GM23338 (cell line): ENCODE results near the gene CDCA4.

Experiments used
- CREB1 ChIP-seq: fragments of 250-450 bp; sonication (Bioruptor Pico); IDR thresholded peaks from 2 replicates; pipeline ENCODE4 v1.5.0; 2020; ENCODE audit warnings: low read depth, mild to moderate bottlenecking, moderate library complexity
- CTCF ChIP-seq, 2 experiments: fragments of 200-600 bp in 1 of 2; sonication (generic) in 1 of 2; conservative IDR thresholded peaks; 2 replicates each; pipeline versions ENCODE4 v1.5.1 to v1.6.1; 2016 to 2017; ENCODE audit warnings: antibody characterized with exemption in 2 of 2, low read depth in 2 of 2, mild to moderate bottlenecking in 2 of 2, moderate library complexity in 1 of 2
- ETS1 ChIP-seq: IDR thresholded peaks from 2 replicates; pipeline ENCODE4 v1.6.1; 2016; ENCODE audit warnings: antibody characterized with exemption
- EZH2 ChIP-seq: fragments of 200-600 bp; sonication (generic); IDR thresholded peaks from one replicate; pipeline ENCODE4 v1.8.0; 2017; ENCODE audit warnings: antibody characterized with exemption, mild to moderate bottlenecking, low read depth; ENCODE audit not compliant: unreplicated experiment
- EZH2phosphoT487 ChIP-seq: fragments of 200-600 bp; sonication (generic); IDR thresholded peaks from one replicate; pipeline ENCODE4 v1.8.1; 2018; ENCODE audit warnings: antibody characterized with exemption; ENCODE audit not compliant: unreplicated experiment
- JUNB ChIP-seq: IDR thresholded peaks from one replicate; pipeline ENCODE4 v1.6.1; 2016; ENCODE audit warnings: antibody characterized with exemption; ENCODE audit not compliant: unreplicated experiment
- NANOG ChIP-seq: IDR thresholded peaks from 2 replicates; pipeline ENCODE4 v1.6.1; 2016; ENCODE audit warnings: antibody characterized with exemption, borderline replicate concordance
- POLR2AphosphoS5 ChIP-seq: IDR thresholded peaks from 2 replicates; pipeline ENCODE4 v1.6.1; 2016; ENCODE audit warnings: antibody characterized with exemption, low read depth
- REST ChIP-seq: IDR thresholded peaks from one replicate; pipeline ENCODE4 v1.6.1; 2018; ENCODE audit warnings: antibody characterized with exemption; ENCODE audit not compliant: unreplicated experiment
- STAT1 ChIP-seq: IDR thresholded peaks from one replicate; pipeline ENCODE4 v1.6.1; 2016; ENCODE audit warnings: antibody characterized with exemption; ENCODE audit not compliant: unreplicated experiment
- ZNF114 ChIP-seq: fragments of 250-450 bp; sonication (Bioruptor Pico); IDR thresholded peaks from 2 replicates; pipeline ENCODE4 v1.5.0; 2020; ENCODE audit warnings: mild to moderate bottlenecking, moderate library complexity
- ZNF331 ChIP-seq: fragments of 250-450 bp; sonication (Bioruptor Pico); IDR thresholded peaks from 2 replicates; pipeline ENCODE4 v1.5.0; 2020; ENCODE audit warnings: low read depth, mild to moderate bottlenecking, moderate library complexity
- TF ChIP-seq, protein P1 (sequence below): fragments of 250-450 bp; sonication (Bioruptor Pico); IDR thresholded peaks from 2 replicates; pipeline ENCODE4 v1.5.0; 2020; ENCODE audit warnings: mild to moderate bottlenecking, moderate library complexity

- TF ChIP-seq CTCF (conservative IDR thresholded peaks at IDR 0.05; ENCODE audit: low read depth in 2 of 2) (no peak), POLR2AphosphoS5 (no peak), ZNF331 (CRISPR knock-in tag) (no peak), REST (no peak), EZH2 (no peak), EZH2phosphoT487 (no peak), ETS1 (no peak), ZNF114 (CRISPR knock-in tag) (no peak), CREB1 (CRISPR knock-in tag) (no peak), NANOG (no peak), STAT1 (no peak), JUNB (no peak)
- TF ChIP-seq, protein P1, sequence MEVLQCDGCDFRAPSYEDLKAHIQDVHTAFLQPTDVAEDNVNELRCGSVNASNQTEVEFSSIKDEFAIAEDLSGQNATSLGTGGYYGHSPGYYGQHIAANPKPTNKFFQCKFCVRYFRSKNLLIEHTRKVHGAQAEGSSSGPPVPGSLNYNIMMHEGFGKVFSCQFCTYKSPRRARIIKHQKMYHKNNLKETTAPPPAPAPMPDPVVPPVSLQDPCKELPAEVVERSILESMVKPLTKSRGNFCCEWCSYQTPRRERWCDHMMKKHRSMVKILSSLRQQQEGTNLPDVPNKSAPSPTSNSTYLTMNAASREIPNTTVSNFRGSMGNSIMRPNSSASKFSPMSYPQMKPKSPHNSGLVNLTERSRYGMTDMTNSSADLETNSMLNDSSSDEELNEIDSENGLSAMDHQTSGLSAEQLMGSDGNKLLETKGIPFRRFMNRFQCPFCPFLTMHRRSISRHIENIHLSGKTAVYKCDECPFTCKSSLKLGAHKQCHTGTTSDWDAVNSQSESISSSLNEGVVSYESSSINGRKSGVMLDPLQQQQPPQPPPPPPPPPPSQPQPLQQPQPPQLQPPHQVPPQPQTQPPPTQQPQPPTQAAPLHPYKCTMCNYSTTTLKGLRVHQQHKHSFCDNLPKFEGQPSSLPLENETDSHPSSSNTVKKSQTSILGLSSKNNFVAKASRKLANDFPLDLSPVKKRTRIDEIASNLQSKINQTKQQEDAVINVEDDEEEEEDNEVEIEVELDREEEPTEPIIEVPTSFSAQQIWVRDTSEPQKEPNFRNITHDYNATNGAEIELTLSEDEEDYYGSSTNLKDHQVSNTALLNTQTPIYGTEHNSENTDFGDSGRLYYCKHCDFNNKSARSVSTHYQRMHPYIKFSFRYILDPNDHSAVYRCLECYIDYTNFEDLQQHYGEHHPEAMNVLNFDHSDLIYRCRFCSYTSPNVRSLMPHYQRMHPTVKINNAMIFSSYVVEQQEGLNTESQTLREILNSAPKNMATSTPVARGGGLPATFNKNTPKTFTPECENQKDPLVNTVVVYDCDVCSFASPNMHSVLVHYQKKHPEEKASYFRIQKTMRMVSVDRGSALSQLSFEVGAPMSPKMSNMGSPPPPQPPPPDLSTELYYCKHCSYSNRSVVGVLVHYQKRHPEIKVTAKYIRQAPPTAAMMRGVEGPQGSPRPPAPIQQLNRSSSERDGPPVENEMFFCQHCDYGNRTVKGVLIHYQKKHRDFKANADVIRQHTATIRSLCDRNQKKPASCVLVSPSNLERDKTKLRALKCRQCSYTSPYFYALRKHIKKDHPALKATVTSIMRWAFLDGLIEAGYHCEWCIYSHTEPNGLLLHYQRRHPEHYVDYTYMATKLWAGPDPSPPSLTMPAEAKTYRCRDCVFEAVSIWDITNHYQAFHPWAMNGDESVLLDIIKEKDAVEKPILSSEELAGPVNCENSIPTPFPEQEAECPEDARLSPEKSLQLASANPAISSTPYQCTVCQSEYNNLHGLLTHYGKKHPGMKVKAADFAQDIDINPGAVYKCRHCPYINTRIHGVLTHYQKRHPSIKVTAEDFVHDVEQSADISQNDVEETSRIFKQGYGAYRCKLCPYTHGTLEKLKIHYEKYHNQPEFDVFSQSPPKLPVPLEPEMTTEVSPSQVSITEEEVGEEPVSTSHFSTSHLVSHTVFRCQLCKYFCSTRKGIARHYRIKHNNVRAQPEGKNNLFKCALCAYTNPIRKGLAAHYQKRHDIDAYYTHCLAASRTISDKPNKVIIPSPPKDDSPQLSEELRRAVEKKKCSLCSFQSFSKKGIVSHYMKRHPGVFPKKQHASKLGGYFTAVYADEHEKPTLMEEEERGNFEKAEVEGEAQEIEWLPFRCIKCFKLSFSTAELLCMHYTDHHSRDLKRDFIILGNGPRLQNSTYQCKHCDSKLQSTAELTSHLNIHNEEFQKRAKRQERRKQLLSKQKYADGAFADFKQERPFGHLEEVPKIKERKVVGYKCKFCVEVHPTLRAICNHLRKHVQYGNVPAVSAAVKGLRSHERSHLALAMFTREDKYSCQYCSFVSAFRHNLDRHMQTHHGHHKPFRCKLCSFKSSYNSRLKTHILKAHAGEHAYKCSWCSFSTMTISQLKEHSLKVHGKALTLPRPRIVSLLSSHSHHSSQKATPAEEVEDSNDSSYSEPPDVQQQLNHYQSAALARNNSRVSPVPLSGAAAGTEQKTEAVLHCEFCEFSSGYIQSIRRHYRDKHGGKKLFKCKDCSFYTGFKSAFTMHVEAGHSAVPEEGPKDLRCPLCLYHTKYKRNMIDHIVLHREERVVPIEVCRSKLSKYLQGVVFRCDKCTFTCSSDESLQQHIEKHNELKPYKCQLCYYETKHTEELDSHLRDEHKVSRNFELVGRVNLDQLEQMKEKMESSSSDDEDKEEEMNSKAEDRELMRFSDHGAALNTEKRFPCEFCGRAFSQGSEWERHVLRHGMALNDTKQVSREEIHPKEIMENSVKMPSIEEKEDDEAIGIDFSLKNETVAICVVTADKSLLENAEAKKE = no peak
Measured at GRCh38 chr14:105043641-105044040, 22.8 kb upstream of the CDCA4 start.
